LHCN-M2 (cell line): ENCODE results near the gene UBASH3A. TPM values are rescaled to one million over a fixed set of nuclear protein-coding genes. Genes with fewer than 3 reads are reported as not detected.

Experiments used
- DNase-seq: peaks from one replicate; pipeline ENCODE4 v3.0.0-alpha.2; 2012; ENCODE audit warnings: low read depth
- total RNA-seq: library from RNA; depleted of rRNA; stranded (reverse); fragments of >200 nt; gene quantifications from 2 replicates; pipeline ENCODE4 v1.2.3, GENCODE V29; 2014

The UBASH3A gene
- total RNA-seq, 1 experiment from 2014 or later: not detected

GRCh38 chr21:42429021-42429420 is 25.3 kb downstream of the UBASH3A start:
- DNase-seq: no peak

- DNase-seq: no peak
These were observed 26.2 kb downstream of the UBASH3A start for GRCh38 chr21:42429856-42430255.

GRCh38 chr21:42430521-42430920 is 26.8 kb downstream of the UBASH3A start:
- no peak for DNase-seq

- DNase-seq: no peak
These were observed 27.5 kb downstream of the UBASH3A start for GRCh38 chr21:42431196-42431595.

- DNase-seq: no peak
These were observed 29.0 kb downstream of the UBASH3A start for GRCh38 chr21:42432695-42433094.

- no peak for DNase-seq
These were observed 30.3 kb downstream of the UBASH3A start for GRCh38 chr21:42433946-42434551.

GRCh38 chr21:42434884-42435283 is 31.2 kb downstream of the UBASH3A start:
- no peak for DNase-seq

GRCh38 chr21:42435401-42435800 is 31.7 kb downstream of the UBASH3A start:
- no peak for DNase-seq

GRCh38 chr21:42435833-42436232 is 32.1 kb downstream of the UBASH3A start:
- DNase-seq: no peak

- no peak for DNase-seq
These were observed 33.2 kb downstream of the UBASH3A start for GRCh38 chr21:42436914-42437313.

- DNase-seq: no peak
These were observed 34.1 kb downstream of the UBASH3A start for GRCh38 chr21:42437786-42438185.

- DNase-seq: no peak
These were observed 34.9 kb downstream of the UBASH3A start for GRCh38 chr21:42438316-42439205.

GRCh38 chr21:42439284-42440186 is 35.8 kb downstream of the UBASH3A start:
- DNase-seq: no peak

GRCh38 chr21:42440187-42440792 is 36.6 kb downstream of the UBASH3A start:
- no peak for DNase-seq

- DNase-seq: no peak
These were observed 38.3 kb downstream of the UBASH3A start for GRCh38 chr21:42441963-42442362.

- DNase-seq: no peak
These were observed 39.6 kb downstream of the UBASH3A start for GRCh38 chr21:42443181-42443785.

GRCh38 chr21:42443876-42444744 is 40.4 kb downstream of the UBASH3A start:
- DNase-seq: no peak

GRCh38 chr21:42444745-42445059 is 41.0 kb downstream of the UBASH3A start:
- DNase-seq: no peak

- no peak for DNase-seq
These were observed 41.6 kb downstream of the UBASH3A start for GRCh38 chr21:42445311-42445710.

GRCh38 chr21:42446531-42446930 is 42.8 kb downstream of the UBASH3A start:
- DNase-seq: no peak
